Measurements from ENCODE around the gene ZNF879. TPM values are rescaled to one million over a fixed set of nuclear protein-coding genes. Genes with fewer than 3 reads are reported as not detected.

ZNF879 gene
- 3.3 and 5.2 TPM in 2 replicates for total RNA-seq

GRCh38 chr5:179023528-179024189 lies at the start of gene ZNF879:
TSS of gene ZNF879 (plus strand) at chr5:179023804. CDS start at chr5:179025005, 1,201 bp downstream.
- peak; percentile 96 to 97 for DNase-seq (ENCODE audit: low read depth in 2 of 2)

- no peak for DNase-seq (ENCODE audit: low read depth in 2 of 2)
Measured at GRCh38 chr5:178981381-178981780, 42.2 kb upstream of the ZNF879 start.

GRCh38 chr5:178982941-178983340 lies 40.7 kb upstream of the ZNF879 start:
- no peak for DNase-seq (ENCODE audit: low read depth in 2 of 2)

- no peak for DNase-seq (ENCODE audit: low read depth in 2 of 2)
Measured at GRCh38 chr5:178983728-178984127, 39.9 kb upstream of the ZNF879 start.

- no peak for DNase-seq (ENCODE audit: low read depth in 2 of 2)
Measured at GRCh38 chr5:178984145-178985072, 39.2 kb upstream of the ZNF879 start.

GRCh38 chr5:178986326-178986960 lies 37.2 kb upstream of the ZNF879 start:
- no peak for DNase-seq (ENCODE audit: low read depth in 2 of 2)

GRCh38 chr5:178988436-178989220 lies 35.0 kb upstream of the ZNF879 start:
- DNase-seq (ENCODE audit: low read depth in 2 of 2), result no peak

- DNase-seq (ENCODE audit: low read depth in 2 of 2), result no peak
Measured at GRCh38 chr5:178989311-178989710, 34.3 kb upstream of the ZNF879 start.

GRCh38 chr5:178990491-178990890 lies 33.1 kb upstream of the ZNF879 start:
- DNase-seq (ENCODE audit: low read depth in 2 of 2), result no peak

GRCh38 chr5:178991190-178992145 lies 32.1 kb upstream of the ZNF879 start:
- no peak for DNase-seq (ENCODE audit: low read depth in 2 of 2)

GRCh38 chr5:178992291-178992895 lies 31.2 kb upstream of the ZNF879 start:
- no peak for DNase-seq (ENCODE audit: low read depth in 2 of 2)

GRCh38 chr5:178993236-178993765 lies 30.3 kb upstream of the ZNF879 start:
- no peak for DNase-seq (ENCODE audit: low read depth in 2 of 2)

GRCh38 chr5:178993955-178994579 lies 29.5 kb upstream of the ZNF879 start:
- DNase-seq (ENCODE audit: low read depth in 2 of 2), result no peak

GRCh38 chr5:178994580-178995340 lies 28.8 kb upstream of the ZNF879 start, which contains the start of gene GRM6:
TSS of gene GRM6 (minus strand) at chr5:178995320. CDS start at chr5:178994944, 376 bp downstream.
- no peak for DNase-seq (ENCODE audit: low read depth in 2 of 2)

GRCh38 chr5:178995341-178995690 lies 28.3 kb upstream of the ZNF879 start:
- no peak for DNase-seq (ENCODE audit: low read depth in 2 of 2)

GRCh38 chr5:178996156-178996555 lies 27.4 kb upstream of the ZNF879 start:
- DNase-seq (ENCODE audit: low read depth in 2 of 2), result no peak

- no peak for DNase-seq (ENCODE audit: low read depth in 2 of 2)
Measured at GRCh38 chr5:178997191-178997590, 26.4 kb upstream of the ZNF879 start.

- no peak for DNase-seq (ENCODE audit: low read depth in 2 of 2)
Measured at GRCh38 chr5:178998441-178998840, 25.2 kb upstream of the ZNF879 start.
